ENCODE data around the gene HMX3.

DNA sequence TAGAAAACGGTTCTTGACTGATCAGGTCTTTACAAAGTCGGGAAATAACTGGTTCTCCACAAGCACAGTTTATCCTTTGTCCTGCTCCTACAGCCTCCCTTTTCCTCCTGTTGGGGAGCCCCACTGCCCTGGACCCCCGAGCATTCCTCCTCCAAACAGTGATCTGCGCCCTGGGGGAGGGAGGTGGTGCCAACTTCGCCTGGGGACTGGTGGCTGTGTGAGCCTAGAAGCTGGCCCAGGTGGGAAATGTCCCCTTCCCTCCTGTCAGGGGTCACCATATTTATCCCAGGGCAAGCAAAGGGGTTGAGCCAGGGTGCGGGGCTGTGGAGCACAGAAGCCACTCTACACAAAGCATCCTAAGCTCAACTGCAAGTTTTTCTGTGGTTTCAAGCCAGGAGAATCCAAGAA lies 5.2 kb downstream of the HMX3 start:
- TF ChIP-seq, protein P1, sequence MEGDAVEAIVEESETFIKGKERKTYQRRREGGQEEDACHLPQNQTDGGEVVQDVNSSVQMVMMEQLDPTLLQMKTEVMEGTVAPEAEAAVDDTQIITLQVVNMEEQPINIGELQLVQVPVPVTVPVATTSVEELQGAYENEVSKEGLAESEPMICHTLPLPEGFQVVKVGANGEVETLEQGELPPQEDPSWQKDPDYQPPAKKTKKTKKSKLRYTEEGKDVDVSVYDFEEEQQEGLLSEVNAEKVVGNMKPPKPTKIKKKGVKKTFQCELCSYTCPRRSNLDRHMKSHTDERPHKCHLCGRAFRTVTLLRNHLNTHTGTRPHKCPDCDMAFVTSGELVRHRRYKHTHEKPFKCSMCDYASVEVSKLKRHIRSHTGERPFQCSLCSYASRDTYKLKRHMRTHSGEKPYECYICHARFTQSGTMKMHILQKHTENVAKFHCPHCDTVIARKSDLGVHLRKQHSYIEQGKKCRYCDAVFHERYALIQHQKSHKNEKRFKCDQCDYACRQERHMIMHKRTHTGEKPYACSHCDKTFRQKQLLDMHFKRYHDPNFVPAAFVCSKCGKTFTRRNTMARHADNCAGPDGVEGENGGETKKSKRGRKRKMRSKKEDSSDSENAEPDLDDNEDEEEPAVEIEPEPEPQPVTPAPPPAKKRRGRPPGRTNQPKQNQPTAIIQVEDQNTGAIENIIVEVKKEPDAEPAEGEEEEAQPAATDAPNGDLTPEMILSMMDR (IDR thresholded peaks at IDR 0.05; ENCODE audit: insufficient read depth, low read length, poor library complexity, severe bottlenecking): no peak
- no peak for TF ChIP-seq EZH2phosphoT487 (conservative IDR thresholded peaks at IDR 0.05; ENCODE audit: low read length)
